Left hindlimb (tissue), 1 donor: Measurements from ENCODE around the gene RIN3.
A peak's percentile ranks its signal among the peaks of the same experiment; 100 is the strongest.
"Not testable (repeated sequence)": the region's sequence is repeated elsewhere in the genome, so short reads cannot be mapped to it uniquely, and the experiment has no call there.

ENCODE experiments used
- DNase-seq: peaks from one replicate; pipeline ENCODE4 v3.0.0-alpha.2; 2018

RIN3 gene

DNA sequence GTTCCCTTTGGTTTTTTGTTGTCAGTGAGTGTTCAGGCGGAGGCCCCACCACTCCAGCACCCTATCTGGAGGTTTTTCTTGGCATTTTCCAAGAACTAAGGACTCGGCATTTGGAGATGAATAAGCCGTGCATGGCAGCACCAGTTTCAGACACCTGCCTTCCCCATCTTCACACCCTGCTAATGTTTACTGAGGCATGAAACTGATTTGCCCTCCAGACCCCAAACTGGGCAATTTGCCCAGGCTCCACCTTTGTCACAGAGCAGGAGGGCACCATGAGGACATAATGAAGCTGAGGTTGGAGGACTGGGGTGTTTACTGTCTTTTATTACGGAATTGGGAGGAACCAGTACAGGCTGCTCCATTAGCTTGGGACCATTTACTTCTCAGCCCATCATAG is 121.5 kb downstream of the RIN3 start:
- no peak for DNase-seq

- DNase-seq, result no peak
Observed at GRCh38 chr14:92635896-92636295, 122.3 kb downstream of the RIN3 start.

DNA sequence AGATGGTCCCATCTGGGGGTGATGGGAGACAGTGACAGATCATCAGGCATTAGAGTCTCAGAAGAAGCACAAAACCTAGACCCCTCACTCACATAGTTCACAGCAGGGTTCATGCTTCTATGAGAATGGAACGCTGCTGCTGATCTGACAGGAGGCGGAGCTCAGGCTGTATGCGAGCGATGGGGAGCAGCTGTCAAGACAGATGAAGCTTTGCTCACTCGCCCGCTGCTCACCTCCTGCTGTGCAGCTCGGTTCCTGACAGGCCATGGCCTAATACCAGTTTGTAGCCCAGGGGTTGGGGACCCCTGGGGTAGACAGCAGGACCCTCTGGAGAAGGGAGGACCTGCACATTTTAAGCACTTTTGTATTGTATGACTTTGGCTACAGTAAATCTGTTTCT is 123.6 kb downstream of the RIN3 start:
- no peak for DNase-seq

DNA sequence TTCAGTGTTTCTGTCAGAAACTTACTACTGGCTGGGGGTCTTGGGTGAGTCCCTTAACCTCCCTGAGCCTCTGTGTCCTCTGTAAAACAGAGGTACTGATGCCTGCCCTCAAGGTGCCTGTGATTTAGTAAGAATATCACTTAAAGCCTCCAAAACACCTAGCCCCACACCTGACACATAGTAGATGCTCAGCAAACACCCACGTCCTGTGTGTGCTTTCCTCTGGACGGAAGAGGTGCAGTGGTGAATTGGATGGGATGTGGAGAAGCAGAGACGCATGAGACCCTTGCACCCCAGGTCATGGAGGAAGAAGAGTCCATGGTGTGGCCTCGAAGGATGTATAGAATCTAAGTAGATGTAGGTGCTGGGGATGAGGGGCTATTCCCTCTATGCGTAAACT is 124.3 kb downstream of the RIN3 start:
- DNase-seq, result no peak

- DNase-seq, result no peak
Observed at GRCh38 chr14:92638266-92638665, 124.7 kb downstream of the RIN3 start.

- DNase-seq, result no peak
Observed at GRCh38 chr14:92638904-92639303, 125.3 kb downstream of the RIN3 start.

DNA sequence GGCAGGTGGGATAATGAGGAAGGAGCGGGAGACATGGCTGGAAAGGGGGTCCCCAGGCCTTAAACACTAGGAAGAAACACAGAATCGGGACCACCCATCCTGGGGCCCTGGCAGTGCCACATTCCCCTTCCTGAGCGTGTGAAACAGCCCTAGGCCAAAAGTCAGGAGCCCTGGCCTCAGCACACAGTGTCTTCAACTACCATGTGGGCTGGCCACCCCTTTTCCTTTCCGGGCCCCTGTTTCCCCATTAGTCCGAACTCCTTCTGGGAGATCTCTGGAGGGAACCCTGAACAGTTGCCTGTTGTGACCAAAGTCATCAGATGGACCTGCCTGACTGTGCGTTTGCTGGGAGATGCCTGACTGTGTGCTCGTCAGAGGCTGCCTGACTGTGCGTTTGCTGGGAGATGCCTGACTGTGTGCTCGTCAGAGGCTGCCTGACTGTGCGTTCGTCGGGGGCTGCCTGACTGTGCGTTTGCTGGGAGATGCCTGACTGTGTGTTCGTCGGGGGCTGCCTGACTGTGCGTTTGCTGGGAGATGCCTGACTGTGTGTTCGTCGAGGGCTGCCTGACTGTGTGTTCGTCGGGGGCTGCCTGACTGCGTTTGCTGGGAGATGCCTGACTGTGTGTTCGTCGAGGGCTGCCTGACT is 126.0 kb downstream of the RIN3 start:
- not testable (repeated sequence) for DNase-seq

DNA sequence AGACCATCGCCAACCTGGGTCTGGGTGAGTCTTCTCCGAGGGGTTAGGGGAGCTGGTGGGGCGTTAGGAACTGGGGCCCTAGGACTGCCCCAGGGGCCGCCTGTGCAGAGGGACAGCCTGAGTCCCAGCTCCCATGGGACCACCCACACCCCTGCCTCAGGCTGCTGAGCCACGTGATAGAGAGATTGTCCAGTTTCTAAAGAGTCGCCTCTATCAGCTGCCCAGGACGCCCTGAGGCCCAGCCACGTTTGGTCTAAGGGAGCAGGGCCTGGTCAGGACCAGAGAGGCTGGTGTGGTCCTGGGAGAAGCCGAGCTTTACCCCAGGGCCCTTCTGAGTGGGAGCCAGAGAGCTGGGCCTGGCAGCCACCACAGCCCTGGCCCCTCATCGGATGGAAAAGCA is 127.7 kb downstream of the RIN3 start:
- no peak for DNase-seq

DNA sequence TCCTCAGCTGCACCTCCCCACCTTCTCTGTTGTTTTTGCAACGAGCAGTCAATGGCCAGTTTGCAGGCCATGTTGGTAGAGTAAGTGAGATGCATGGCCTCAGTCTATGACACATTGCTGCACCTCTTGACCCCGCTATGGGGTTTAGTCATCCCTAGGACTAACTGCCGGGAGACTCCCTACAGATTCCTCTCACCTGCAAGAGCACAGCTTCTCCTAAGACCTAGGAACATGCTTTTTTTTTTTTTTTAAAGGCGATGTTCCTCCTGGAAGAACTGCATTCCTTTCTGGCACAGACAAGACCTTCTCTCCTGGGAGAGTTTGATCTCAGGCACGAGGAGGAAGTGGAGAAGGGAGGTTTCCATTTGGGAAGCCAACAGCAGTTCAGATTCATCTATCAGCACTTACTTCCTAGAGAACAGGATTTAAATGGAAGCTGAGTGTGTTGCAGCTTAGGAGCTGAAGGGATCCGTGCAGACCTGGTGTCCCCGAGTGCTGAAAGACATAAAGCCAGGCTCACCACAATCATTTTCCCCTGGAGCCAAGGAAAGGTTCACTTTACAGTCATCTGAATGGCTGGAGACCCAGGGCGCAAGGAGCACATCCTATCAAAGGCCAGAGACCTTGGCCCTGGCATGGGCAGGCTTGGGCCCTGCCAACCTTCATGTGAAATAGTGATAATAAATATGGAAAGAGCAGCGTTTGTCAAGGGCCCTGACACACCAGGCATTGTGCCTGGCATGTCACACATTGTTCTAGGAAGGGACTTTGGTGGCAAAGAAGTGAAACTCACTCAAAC is 130.8 kb downstream of the RIN3 start:
- no peak for DNase-seq

DNA sequence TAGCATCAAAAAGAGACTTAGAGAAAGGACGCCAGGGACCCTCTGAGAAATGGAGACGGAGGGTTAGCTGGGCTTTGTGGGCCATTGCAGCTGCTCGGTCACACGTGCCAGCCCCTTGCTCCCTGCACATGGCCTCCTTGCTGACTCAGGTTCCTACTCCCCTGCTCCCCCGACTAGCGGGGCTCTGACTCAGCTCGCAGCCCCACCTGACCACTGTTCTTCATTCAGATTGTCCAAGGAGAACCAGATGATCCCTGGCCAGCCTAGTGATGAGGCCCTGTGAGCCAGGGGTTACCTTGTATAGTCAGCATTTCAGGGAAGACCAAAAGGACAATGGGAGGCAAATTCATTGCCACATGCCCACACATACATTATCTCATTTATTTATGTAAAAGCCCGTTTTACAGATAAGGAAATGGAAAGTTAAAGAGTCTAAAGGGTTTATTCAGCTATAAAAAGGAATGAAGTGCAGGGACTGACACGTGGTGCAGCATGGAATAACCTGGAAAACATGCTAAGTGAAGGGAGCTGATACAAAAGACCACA is 131.5 kb downstream of the RIN3 start:
- DNase-seq, result no peak

DNA sequence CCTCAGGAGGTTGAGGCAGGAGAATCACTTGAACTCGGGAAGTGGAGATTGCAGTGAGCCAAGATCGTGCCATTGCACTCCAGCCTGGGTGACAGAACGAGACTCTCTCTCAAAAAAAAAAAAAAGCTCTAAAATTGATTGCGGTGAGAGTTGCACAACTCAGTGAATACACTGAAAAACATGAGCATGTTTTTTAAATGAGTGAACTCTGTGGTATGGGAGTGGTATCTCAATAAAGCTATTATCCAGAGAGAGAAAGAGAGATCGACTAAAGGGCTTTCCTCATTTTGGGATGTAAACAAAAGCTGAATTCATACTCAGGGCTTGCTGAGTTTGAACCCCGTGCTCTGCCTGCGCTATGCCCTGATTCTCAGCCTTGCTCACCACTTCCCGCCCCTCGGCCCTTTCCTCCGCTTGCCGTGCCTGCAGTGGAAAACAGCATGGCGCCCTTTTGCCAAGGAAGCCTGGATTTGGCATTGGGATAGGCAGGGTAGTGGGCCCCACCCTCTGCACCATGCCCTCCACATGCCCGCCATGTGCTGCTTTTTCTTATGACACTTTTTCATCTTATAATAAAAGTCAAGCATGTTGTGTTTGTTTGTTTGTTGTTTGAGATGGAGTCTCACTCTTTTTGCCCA is 132.4 kb downstream of the RIN3 start:
- DNase-seq, result no peak

DNA sequence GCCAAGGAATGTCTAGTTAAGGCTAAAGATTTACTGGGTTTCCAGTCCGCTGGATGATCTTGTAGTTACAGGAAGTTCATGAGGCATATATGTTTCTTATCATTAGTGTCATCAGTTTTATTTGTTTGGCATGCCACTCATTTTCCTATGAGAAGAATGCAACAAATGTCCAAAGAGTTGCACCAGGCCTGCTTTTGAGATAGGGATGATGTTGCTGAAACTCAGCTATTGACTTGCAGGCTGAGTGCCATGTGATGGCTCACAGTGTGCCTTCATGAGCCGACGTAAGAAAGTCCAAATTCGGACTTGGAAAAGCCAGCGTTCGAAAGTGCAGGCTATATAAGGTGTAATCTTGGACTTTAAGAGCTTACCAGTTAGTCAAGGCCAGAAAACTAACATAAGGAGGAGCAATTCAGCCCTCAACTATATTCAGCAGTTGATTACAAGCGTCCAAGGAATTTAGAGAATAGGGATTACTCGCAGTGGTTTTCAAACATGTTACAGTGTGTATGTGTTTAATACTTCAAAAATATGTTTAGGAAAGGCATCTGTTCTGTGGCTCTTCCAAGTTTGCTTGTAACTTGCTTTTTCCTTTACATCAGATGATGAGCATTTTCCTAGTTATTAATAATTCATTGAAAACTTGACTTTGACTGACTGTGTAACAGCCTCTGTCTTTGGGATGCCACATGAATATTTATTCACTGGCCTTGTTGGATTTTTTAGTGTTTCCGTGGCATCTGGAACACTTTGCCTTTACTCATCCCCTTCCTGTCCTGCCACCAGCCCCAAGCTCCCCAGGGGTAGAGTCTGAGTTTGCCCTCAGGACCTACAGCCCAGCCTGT is 133.6 kb downstream of the RIN3 start:
- DNase-seq, result peak; percentile 54

DNA sequence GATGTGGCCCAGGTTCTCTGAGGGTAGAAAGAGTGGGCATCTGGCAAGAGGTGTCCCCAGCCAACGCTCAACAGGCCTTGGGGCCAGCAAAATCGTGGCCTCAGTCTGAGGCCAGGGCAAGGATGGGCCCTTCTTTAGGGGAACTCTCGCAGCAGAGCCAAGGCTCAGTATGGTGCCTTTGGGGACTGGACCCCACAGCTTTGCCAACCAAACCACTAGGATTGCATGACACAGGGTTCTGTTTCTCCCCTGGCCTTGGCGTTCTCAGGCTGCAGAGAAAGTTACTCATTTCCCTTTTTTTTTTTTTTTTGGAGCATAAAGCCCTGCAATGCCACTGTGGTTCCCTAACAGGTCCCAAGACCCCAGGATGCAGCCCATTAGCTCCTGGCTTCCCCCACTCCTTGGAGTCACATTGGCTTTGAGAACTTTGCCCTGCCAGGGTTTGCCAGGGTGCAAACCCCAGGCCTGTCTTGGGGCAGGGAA is 134.3 kb downstream of the RIN3 start:
- no peak for DNase-seq

- no peak for DNase-seq
Observed at GRCh38 chr14:92649066-92649465, 135.5 kb downstream of the RIN3 start.

- DNase-seq, result no peak
Observed at GRCh38 chr14:92649934-92650545, 136.5 kb downstream of the RIN3 start.

DNA sequence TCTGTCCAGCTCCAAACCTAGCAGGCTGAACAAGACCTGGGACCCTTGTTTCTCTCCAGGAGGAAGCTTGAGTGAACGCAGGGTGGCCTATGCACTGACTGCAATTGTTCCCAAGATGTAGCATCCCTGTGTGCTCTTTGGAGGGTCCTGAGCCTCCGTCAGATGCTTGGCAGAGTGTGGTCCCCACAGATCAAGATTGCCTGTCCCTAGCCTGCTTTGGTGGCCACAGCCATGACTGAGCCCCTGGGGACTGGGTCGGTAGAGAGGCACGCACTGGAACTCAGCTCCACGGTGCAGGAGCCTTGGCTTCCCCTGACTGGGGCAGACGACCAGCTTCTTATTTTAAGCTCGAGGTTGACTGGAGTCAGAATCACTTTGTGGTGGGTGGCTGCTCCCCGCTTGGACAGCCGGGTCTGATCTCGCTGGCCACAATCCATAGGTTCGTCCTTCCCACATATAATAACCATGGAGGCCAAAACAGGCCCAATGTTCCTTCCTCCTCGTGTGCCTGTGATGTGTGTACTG is 137.1 kb downstream of the RIN3 start:
- DNase-seq, result no peak

GRCh38 chr14:92651106-92651757 is 137.7 kb downstream of the RIN3 start:
- no peak for DNase-seq

- no peak for DNase-seq
Observed at GRCh38 chr14:92651758-92652406, 138.3 kb downstream of the RIN3 start.

DNA sequence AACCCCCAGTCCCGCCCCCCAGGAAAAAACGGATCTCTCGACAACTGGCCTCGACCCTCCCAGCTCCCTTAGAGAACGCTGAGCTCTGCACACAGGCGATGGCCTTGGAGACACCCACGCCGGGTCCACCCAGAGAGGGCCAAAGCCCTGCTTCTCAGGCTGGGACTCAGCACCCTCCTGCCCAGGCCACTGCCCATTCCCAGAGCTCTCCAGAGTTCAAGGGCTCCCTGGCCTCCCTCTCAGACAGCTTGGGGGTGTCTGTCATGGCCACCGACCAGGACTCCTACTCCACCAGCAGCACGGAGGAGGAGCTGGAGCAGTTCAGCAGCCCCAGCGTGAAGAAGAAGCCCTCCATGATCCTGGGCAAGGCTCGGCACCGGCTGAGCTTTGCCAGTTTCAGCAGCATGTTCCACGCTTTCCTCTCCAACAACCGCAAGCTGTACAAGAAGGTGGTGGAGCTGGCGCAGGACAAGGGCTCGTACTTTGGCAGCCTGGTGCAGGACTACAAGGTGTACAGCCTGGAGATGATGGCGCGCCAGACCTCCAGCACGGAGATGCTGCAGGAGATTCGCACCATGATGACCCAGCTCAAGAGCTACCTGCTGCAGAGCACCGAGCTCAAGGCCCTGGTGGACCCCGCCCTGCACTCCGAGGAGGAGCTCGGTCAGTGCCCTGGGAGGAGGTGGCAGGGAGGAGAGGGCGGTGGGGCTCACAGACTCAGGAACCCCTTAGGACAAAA is 139.0 kb downstream of the RIN3 start:
- DNase-seq, result no peak

DNA sequence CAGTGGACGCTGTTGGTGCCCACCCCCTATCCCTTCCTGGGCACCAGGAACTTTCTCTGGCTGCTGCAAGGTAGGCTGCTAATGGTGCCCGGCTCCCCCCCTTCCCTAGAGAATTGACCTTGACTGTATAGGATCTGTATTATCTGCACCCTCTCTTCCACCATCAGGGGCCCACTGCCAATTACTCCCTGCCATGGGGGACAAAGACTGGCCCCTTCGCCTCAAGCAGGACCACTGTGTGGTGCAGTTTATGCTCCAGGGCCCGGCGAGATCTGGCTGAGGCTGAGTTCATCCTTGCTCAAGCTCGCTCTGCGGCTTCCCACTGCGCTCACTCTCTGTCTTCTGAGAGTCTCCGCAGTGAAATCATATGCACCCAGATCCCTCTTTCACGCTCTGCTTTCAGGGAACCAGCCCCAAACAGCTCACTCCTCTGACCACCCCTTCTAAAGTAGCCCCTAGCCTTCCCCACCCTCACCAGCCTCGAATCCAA is 139.6 kb downstream of the RIN3 start:
- DNase-seq, result no peak
